HG03565 (cell line): Measurements from ENCODE around the gene SORL1.

Experiments
- ATAC-seq: cut with Tn5 transposase; IDR thresholded peaks from one replicate; pipeline ENCODE4 v1.9.1; 2021; ENCODE audit warnings: mild to moderate bottlenecking, moderate library complexity; ENCODE audit not compliant: unreplicated experiment

The SORL1 gene

DNA sequence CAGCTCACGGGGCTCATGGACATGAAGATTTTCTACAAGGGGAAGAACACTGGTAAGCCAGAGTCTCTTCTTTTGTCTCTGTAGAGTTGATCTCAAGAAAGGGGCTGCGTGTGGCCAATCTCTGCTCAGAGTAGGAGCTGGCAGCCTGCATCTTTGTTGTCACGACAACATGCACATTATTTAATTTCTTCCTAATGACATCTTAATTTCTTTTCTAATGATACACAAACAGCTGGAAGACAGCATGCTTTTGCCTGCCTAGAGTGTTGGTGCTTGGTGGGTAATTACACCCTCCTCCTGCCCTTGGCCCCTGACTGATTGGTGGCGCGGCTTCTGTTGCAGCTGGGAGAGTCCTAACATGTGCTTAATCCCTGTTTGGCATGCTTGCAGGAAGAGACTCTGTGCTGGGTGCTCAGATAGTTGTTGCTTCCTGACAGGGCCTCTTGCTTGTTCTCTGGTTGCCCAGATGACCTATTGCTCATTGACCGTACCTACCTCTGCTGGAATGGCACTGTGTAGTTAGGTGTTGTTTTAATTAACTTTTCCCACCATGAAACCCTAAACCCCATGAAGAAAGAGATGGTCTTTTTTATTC, 107.6 kb downstream of the SORL1 start:
- ATAC-seq: no peak

- no peak for ATAC-seq
These were observed 108.1 kb downstream of the SORL1 start for GRCh38 chr11:121560236-121560635.

DNA sequence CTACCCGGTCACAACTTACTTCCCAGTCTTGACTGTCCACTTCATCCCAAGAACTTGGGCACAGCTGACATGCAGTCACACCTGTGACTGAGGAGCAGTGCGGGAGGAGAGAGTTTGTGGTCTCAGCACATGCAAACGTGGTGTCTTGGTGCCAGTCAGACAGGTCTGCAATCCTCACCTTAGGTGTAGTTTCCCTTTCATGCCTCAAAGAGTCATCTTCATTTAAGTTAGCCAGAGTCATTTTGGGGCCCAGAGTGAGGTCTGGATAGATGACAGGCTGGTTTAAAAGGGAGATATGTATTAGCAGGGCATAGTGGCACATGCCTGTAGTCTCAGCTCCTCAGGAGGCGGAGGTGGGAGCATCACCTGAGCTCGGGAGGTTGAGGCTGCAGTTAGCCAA, 109.1 kb downstream of the SORL1 start:
- no peak for ATAC-seq

DNA sequence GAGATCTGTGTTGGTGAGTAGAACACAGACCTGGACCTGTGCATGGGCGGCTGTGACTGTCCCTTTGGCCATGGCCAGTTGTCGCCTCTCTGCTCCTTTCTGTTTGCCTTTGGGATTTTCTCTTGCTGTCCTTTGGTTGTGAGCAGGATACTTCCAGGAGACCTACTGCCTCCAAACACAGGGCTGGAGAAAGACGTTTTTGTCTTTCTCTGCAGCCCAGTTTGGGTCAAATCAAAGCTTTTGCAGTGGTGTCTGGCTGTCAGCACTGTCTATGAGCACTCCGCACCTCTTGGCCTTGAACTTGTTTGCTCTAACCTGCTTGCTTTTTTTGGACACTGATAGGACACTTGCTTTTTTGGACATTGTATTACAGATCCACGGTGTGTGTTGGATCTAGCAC, 109.6 kb downstream of the SORL1 start:
- ATAC-seq: no peak

DNA sequence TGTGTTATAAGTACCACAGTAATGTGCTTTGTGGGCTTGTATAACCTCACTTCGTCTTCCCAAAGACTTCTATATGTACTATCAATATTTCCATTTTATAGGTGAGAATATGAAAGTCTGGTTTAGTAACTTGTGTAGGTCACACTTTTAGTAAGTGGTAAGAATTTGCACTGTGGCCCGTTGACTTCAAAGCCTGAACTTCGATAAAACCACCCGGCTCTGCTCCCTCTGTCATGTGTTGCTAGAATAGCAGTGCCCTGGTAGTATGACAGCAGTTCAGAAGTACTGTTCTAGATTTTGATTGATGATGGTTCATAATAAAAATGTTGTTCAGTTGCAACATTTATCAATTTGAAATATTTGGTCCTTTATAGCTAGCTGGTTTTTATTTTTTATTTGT, 110.9 kb downstream of the SORL1 start:
- no peak for ATAC-seq

DNA sequence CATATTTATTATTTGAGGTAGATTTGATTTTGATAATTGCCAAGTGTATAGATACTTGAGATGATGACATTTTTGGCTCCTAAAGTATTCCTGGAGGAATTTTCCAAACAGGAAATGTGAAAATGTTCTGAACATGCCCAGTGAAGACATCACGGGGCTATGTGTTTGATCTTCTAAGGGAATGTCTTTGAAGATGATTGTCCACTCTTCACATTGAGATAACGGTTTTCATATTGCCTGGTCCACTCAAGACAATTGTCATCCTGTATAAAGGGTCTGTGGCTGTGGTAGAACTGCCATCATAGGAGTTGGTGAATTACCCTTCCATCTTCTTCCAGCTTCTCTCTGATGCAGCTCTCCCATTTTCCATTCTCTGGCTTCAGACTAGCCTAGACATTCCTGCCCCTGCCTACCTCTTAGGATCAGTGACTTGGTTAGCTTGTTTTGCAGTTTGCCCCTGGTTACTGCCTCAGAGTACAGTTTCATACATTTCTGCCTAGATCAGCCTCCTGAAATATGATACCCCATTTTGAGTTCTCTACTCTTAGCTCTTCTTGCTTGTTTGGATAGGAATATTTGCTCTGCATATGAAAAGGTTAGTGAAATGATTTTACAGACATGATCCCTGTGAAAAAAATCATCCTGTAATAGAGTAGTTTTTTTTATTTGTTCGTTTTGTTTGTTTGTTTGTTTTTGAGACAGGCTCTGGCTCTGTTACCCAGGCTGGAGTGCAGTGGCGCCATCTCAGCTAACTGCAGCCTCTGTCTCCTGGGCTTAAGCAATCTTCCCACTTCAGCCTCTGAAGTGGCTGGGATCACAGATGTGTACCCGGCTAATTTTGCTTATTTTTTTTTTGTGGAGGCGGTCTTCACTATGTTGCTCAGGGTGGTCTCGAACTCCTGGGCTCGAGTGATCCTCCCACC, 112.0 kb downstream of the SORL1 start:
- ATAC-seq: no peak

GRCh38 chr11:121564948-121565684, 113.0 kb downstream of the SORL1 start:
- no peak for ATAC-seq

DNA sequence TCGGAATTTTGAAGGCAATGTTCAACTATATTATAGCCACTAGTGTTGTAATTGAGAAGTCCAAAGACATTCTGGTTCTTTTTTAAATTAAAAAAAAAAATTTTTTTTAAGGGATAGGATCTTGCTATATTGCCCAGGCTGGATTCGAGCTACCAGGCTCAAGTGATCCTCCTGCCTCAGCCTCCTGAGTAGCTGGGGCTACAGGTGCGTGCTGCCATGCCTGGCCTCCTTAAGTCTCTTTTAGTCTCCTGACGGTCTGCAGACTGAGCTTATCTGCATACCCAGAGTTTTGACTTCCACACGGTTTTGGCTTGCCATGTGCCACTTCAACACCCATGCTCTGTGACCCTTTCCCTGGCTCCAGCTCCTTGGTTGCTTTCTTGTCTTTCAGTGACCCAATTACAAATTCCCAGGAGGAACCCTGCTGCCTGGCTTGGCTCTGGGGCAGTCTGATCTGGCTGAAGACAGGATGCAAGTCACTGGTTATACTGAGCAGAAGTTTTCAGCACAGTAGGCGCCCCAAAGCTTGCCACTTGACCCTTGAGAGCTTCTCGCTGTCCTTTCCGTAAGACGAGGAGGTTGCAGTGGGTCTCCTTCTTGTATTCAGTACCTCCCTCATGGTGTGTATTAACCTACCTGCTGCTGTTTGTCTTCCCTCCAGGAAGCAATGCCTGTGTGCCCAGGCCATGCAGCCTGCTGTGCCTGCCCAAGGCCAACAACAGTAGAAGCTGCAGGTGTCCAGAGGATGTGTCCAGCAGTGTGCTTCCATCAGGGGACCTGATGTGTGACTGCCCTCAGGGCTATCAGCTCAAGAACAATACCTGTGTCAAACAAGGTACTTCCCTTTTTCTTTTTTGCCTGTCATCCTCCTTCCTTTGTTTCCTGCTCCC, 114.4 kb downstream of the SORL1 start:
- no peak for ATAC-seq

DNA sequence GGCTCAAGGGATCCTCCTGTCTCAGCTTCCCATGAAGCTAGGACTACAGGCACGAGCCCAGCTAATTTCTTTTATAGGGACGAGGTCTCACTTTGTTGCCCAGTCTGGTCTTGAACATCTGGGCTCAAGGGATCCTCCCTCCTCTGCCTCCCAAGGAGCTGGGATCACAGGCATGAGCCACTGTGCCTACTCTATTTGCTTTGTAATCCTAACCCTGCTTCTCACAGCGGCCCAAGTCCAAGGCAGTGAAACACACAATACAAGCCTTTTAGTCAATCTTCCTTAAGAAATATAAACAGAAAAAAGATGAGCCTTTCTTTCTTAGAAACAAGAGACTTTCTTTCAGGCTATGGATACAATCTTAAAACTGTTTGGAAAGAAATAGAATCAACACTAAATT, 115.9 kb downstream of the SORL1 start:
- ATAC-seq: no peak

GRCh38 chr11:121569332-121570299, 117.5 kb downstream of the SORL1 start:
- ATAC-seq: peak; percentile 96

DNA sequence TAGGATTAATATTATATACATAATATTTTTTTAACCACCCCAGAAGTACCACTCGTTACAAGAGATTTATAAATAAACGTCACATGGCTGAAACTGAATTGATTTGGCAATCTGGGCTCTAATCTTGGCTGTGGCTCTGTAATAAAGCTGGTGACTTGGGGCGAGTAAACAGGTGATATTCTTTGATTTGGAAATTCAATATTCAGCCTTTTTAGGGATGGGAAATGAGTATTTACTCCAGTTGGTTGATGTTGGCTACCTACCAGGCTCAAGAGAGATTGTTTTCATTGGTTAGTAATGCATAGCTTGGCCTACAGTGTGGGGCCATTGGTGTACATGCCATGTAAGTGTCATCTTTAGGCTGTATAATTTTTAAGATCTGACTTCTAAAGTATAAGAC, 118.3 kb downstream of the SORL1 start:
- no peak for ATAC-seq

DNA sequence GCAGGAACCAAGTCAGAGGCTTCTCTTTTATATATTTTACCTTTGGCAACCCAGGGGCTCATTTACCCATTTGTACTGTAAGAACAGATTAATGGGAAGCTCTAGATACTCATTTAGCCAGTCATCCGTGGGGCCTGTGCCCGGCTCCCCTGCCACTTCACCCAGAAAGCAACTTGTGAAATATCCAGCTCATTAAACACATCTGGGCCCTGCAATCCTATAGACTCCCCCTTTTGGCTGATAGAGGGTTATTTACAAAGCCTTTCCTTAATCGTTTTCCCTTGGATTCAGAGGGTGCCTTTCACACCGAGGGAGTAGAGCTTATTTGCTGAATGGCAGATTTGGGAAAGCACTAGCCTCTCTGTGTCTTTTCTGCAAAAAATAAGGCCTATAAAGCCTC, 119.4 kb downstream of the SORL1 start:
- no peak for ATAC-seq

DNA sequence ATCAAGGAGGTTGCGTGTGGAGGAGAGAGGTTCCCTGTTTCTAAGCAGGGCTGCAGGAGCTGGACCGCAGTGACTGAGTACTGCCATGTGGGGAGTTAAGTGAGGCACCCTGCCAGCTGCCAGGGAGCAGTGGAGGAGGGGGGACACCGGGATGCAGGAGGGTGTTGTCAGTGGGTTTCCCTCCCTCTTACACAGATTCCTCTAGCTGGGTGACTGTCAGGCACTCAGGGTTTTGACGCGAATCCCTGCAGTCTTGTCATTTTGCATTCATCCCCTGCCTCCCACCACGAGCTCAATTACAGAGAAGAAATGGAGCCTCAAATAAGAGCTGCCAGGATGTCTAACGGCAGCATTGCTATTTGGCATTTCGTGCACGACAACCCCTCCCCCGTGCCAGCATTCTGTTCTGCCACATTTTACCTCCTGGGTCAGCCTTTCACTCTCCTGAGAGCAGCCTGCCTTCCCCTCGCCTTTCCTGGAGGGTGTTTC, 120.5 kb downstream of the SORL1 start:
- no peak for ATAC-seq

- no peak for ATAC-seq
These were observed 122.7 kb downstream of the SORL1 start for GRCh38 chr11:121574801-121575200.

- peak; percentile 43 for ATAC-seq
These were observed 123.3 kb downstream of the SORL1 start for GRCh38 chr11:121575250-121575962.

DNA sequence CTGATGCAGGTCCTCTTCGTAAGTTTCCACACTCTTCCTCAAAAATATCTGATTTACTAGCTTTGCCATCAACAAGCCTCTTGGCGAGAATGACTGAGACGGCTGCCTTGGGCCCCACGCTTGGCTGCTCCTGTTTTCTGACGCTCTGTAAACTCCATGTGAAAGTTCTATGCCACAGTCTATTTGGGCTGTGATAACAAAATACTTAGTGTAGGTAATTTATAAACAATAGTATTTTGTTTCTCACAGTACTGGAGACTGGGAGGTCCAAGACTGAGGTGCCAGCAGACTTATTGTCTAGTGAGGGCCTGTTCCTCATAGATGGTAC, 123.8 kb downstream of the SORL1 start:
- no peak for ATAC-seq

DNA sequence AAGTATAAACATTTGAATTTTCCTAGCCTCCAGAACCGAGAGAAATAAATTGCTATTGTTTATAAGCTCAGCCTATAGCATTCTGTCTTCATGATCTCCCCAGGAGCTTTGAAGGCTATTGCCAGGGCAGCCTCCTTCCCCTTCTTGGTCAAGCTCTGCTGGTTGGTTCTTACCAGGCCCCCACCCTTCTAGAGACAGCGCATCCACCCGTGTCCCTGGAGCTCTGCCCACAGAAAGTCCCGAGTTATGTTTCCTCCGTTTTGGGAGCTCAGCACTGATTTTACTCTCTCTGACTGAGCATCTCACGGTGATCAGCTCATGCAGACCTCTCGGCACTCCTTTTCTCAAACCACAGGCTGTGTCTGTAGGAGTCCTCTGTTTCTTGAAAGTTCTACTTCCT, 124.4 kb downstream of the SORL1 start:
- no peak for ATAC-seq

DNA sequence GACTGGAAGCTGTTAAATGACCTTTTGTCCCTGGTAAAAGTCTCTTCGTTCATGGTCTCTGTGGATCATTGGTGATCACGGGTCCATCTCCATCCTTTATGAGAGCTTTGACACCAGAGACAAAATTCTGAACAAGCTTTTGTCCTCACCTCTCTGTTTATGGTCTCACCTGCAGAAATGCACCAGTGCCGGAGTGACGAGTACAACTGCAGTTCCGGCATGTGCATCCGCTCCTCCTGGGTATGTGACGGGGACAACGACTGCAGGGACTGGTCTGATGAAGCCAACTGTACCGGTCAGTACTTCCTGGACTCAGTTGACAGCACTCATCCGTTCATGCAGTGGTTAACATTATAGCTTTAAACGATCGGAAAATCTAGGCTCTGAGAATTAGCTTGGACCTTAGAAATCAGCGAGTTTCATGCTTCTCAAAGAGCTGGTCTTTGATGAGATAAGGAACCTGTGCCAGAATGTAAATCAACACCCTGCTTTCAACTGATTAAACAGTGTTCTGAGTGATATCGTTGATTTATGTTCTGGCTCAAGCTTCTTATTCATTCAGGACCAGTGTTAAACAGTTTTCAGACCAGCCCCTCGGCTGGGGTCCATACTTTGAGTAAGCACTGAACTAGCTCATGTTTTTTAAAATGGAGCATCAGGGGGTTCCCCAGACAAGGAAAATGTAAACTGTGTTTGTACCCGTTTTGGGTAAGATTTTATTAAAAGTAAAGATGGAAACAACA, 125.2 kb downstream of the SORL1 start:
- ATAC-seq: no peak
